GM18519 (cell line): Measurements from ENCODE around the gene ZBTB25.

ENCODE experiments used
- ATAC-seq: cut with Tn5 transposase; IDR thresholded peaks from one replicate; pipeline ENCODE4 v1.9.1; 2021; ENCODE audit warnings: mild to moderate bottlenecking, moderate library complexity; ENCODE audit not compliant: unreplicated experiment, low FRiP score

The ZBTB25 gene

DNA sequence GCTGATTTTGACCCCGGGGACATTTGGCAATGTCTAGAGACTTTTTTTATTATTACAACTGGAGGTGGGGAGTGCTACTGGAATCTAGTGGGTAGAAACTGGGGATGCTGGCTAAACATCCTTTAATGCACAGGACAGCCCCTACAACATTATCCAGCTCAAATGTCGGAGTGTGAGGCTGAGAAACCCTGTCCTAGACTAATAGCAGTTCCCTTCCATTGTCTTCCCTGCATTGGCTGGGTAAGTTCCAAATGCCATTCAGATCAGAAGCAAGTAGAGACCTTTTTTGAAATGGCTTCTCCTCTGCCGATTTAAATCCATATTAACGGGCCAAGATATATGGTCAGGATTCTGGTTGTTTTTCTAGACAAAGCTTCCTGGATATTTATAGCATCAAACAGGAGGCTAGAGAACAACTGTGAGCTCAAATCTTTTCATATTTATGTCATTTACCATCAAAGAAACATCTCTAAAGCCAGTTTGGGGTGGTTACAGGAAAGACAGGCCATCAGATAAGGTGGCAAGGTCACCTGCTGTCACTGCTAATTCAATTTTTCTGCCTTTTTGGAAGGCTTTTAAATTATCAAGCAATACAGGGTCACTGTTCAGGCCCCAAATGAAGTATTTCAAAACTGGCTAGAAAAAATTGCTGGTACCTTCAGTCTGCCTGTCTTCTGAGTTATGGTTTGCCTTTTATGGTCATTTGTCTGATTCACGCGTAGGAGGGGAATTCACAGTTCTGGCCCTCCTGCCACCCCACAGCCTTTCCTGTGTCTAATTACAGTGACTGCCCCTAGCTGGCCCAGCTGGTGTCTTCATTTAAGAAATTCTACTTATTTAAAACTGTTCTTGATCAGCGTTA, 58.4 kb downstream of the ZBTB25 start:
- ATAC-seq, result peak; percentile 80

DNA sequence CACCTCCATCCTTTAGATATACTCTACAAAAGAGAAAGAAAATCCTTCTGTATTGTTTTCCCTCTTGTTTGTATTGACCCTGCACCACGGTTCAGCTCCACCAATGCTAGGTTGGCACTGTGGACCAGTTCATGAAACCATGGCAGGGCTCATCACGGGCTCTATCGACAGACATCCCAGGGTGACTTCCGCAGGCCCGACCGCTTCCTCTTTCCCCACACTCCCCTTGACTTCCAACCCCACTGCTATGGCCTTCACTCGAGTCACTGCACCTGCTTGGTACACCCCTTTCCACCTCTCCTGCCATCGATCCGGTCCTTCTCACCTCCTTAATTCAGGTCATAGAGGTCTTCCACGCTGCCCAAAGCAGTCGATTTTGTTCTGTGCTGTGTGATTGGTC, 59.5 kb downstream of the ZBTB25 start:
- no peak for ATAC-seq

DNA sequence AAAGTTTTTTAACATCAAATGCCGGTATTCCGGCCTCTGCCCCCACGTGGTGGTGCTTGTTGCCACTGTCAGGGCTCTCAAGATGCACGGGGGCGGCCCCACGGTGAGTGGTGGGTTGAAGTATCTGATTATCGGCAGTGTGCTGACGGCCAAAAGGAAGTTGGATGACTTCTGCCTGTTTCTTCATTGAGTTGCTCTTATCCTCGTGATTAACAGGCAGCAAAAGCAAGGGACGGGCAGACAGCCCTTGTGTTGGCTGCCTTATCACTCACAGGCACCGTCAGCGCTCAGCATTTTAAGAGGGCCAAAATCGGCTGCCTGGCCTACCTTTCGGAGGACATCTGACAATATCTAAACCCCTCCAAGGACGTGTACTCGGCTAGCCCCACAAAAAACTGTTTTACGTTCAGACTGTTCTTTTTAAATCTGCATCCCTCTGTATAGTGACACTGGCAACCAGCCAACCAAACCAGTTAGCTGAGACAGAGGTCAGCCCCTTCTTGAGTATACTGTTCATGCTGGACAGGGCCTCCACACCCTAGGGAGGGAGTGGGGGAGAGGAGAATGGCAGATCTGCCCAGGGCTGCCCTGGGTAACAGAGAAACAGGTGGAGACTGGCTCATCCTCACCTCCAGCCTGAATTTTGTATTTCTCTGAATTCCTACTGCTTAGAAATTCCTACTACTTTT, 61.2 kb downstream of the ZBTB25 start:
- no peak for ATAC-seq

DNA sequence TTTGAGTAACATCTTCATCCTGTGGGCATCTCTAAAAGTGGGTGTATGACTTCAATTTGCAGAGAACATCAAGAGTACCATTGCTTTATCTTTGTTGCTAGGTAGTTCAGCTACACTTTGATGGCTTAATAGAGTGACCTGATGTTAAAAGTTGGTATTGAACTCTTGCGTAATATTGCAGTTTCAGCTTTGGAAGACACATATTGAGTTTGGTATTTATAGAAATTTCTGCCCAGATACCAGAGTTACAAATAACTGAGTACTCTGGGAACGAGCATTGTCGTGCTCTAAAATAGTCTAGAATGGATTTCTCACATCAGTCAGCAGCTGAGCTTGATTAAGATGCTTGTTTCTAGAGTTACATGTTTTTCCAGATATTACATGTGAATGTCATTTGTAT, 63.1 kb downstream of the ZBTB25 start:
- ATAC-seq, result no peak

DNA sequence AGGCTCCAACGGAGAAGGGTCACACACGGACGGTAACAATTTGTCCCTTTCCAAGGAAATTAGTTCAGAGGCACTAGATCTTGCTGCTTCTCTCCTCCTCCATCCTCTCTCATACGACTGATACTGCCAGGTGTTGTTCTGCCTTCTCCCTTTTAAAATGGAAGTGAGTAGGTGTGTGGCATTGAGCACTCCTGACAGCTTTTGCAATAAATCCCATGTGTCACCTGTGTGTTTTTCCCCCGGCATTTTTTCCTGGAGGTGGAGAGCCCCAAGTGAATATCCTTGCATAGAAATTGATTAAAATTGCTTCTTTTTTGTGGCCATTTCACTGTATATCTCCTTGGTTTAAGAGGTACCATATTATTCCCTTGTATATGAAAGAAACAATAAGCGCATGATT, 64.5 kb downstream of the ZBTB25 start:
- ATAC-seq, result no peak

DNA sequence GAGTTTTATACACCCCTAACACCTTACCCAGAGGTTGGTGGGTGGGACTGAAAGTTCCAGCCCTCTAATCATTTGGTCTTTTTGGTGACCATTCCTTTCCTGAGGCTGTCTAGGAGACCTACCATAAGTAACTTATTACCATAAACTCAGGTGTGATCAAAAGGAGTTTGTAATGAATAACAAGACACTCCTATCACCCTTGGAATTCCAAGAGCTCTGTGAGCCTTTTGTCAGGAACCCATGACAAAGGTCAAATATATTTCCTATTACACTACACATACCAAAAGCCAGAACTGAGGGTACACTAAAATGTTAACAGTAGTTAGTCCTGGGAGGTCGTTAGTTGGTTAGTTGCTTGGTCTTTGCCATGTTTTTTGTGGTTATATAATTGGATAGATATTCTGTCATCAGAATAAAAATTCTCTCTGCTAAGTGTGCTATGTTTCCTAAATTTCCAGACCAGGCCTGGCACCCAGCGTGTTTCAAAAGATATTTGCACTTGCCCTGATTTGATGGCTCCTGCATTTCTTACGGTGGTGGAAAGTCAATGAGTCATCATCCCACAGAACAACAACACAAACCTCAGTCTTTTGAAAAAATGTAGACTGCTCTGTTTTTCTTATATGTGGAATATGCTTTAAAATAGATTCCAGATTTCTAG, 65.3 kb downstream of the ZBTB25 start:
- ATAC-seq, result no peak

DNA sequence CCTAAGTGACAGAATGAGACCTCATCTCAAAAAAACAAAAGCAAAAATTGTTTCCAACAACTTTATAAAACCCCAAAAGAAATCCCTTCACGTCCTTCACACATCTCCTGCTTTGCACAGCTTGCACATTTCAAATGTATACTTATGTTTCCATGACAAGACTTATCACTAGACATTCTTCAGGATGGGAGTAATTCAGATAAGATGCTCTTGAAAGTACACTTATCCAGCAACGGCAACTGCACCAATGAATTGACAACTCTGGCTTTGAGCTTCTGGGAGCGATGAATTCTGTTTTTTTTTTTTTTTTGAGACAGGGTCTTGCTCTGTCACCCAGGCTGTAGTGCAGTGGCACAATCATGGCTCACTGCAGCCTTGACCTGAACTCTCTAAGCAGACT, 69.1 kb downstream of the ZBTB25 start:
- ATAC-seq, result no peak

DNA sequence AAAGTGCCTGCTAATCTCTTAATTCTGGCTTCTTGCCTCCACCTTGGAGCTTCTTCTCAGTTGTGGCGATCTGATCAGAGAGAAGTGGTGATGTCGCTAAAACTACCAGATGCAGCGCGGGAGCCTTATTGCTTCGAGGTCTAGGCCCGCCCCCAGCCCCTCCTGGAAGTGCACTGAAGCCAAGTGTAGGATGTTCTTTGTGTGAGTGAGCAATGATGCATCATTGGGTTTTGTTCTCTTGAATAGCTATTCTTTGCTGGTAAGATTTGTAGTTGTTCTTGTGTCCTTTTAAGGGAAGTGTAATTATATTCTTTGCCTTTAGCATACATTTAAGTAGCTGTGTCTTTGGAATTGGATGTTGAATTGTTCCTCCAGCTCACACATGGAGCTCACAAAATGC, 79.7 kb downstream of the ZBTB25 start:
- ATAC-seq, result no peak

DNA sequence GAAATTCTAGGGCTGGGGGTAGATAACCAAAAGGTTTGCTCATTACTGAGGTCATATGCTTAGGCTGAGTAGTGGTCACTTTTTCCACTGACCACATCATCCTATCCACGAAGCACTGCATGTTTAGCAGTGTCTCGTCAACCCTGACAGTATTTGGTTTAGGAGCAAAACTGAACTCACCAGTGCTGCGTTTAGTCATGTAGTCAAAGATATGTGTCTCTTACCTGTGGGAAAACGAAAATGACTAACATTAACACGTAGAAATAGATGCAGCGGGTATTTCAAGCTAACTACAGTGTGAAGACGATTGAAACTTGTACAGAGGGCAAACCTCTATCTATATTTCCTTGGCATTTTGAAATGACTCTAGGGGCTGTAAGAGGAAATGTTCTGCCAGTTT, 80.9 kb downstream of the ZBTB25 start:
- ATAC-seq, result no peak

DNA sequence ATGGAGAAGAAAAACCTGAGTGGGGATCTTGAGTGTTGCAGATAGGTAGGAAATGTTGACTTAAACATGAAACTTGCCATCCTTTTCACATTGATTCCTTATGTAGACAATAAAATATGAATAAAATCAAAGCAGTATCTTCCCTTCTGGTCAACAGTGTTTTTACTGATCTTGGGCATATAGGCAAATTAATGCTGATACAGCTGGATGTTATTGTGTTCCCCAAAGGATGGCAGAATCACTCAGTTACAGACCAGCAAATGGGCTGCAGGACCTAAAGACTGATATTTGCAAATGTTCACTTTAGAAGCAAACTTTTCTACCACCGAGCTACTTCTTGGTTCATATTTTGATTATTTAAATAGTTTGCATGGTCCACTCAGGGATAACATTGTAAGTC, 81.6 kb downstream of the ZBTB25 start:
- no peak for ATAC-seq

DNA sequence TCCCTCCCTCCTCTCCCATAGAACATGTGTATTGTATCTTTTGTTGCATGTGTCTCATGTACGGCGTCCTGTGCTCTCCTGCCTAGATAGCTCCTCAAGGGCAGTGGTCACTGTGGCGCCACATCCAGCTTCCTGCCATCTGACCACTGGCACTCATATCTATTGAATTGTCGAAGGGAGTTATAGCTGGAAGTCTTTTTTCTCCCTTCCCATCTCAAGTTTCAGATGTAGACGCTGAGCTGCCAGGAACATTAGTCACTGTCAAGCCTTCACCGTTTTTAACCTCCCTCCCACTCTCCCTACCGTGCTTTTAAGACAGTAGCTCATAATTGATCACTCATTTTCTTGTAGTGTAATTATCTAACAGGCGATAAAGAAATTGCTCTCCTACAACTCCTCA, 82.5 kb downstream of the ZBTB25 start:
- ATAC-seq, result no peak

DNA sequence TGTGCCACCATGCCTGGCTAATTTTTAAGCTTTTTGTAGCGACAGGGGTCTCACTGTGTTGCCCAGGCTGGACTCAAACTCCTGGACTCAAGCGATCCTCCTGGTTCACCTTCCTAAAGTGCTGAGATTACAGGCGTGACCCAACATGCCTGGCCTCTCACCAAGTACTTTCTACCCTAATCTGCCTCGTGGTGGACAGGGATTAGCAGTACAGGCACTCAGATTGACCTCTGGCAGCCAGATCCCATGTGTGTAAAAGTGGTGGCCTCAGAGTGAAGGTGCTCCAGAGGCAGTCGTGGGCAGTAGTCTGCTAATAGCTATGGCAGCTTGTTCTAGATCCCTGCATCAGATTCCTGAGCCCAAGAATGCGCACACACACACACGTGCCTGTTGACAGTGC, 84.6 kb downstream of the ZBTB25 start:
- ATAC-seq, result no peak

DNA sequence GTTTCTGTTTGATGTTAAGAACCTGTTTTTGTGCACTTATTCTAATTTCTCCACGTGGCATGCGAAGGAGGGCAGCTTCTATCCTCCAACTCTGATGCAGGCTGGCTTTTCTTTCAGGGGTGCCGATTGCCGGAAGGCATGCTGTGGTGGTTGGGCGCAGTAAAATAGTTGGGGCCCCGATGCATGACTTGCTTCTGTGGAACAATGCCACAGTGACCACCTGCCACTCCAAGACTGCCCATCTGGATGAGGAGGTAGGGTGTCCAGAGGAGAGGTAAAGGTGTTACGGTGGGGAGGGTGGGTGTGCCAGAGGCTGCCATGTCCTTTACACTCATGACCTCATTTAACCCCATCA, 85.9 kb downstream of the ZBTB25 start:
- ATAC-seq, result no peak

DNA sequence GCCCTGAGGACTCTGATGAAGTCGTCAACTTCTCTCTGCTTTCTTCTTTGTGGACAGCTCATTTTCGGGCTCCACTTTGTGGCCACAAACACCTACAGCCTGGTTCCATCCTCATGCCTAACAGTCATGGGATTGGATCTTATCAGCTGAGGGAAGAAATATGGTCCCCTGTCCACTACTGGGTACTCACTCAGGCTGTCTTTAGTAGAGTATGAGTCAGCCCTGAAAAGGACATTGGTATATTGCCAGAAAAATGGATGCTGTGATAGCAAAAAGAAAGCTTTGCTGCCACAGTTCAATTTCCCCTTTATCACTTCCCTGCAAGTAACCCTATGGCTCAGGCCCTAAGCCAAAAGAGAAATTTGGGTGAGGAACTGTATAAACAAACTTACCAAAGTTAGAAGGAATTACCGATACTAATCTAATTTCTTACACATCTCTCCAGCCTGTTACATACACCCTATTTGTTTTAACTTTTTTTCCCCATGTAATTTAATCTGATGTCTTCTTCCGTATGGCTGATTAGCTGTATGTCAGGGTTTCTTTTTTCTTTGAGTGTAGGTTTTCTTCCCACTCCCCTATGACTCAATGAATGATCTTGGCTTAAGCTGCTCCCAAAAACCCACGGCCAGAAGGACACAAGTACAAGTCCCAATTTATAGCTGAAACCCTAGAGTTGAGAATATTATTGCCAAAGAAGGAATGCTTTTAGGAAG, 86.4 kb downstream of the ZBTB25 start:
- no peak for ATAC-seq

DNA sequence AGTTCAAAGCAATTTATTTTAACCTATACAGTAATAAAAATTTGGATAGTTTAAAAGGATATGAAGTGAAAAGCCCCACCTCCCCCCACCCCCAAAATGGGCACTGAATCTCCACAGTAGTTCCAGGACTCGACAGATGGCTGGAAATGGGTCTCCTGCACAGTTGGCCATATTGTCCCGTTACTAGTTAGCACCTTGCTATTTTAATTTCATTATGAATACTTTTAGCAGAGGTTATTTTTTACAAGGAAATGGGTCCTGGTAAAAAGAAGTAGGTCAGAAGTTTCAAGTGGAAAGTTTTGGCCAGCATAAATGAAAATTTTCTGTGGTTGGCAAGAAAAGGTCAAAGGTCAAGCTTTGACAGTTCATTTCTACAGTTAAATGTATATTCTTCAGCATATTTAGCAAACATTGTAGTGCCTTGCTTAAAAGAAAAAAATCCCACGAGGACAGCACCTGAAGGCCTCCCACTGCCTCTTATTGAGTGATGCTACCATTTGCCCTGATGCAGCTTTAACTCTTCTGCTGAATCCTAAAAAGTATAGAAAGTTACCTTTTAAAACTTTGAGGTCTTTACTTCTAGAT, 87.2 kb downstream of the ZBTB25 start:
- ATAC-seq, result no peak

DNA sequence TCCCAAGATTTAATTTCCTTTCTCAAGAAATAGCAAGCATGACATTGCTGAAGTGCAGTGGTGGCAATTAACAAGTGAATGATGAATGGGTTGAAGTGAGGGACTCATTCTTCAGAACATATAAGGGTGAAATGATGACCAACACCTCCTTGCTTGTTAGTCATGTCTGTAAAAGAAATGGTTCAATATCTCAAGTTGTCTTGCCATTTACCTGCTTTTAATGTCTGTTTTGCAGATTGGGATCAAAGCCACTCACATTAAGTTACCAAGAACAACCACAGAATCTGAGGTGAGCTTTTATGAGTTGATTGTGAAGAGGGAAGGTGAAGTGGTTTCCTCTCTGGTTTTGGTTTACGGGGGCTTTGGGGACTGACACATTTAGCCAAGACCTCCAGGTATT, 91.4 kb downstream of the ZBTB25 start:
- no peak for ATAC-seq

DNA sequence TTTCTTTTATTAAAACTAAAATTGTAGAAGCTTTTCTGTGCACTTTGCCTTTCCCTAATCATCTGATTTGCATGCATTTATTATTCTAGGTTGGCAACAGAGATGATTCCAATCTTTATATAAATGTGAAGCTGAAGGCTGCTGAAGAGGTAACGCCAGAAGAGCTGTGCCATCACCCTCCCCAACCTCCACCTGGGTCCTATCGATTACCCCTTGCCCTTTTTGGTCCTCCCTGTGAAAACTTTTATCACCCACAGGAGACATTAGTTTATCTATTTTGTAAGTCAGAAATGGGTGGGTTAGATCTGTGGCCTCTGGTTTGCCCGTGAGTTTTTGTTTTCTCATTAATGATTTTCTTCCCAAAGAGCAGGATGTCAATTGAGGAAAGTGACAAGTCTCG, 92.6 kb downstream of the ZBTB25 start:
- no peak for ATAC-seq

DNA sequence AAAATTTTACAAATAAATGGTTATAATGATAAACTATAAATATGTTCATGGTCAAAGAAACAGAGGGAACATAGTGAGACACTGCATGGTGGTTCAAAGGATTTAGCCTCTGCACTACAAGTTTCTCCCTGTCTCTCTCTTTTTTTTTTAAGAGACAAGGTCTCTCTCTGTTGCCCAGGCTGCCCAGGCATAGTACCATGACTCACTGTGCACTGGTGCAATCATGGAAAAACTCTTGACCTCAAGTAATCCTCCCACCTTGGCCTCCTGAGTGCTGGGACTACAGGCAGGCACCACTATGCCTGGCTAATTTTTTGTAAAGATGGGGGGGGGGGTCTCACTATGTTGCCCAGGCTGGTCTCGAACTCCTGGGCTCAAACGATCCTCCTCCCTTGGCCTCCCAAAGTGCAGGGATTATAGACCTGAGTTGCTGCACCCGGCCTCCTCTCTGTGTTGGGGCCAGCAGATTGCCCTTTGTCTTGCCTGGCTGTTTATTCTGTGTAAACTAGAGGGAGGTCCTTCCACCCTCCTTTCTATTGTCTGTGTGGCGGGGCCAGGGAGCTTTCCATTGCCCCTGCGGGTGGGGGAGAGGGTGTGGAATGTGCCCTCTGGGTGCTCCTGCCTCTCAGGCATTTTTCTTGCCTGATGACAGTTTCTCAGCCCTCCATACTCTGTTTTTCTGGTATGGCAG, 93.4 kb downstream of the ZBTB25 start:
- ATAC-seq, result no peak

DNA sequence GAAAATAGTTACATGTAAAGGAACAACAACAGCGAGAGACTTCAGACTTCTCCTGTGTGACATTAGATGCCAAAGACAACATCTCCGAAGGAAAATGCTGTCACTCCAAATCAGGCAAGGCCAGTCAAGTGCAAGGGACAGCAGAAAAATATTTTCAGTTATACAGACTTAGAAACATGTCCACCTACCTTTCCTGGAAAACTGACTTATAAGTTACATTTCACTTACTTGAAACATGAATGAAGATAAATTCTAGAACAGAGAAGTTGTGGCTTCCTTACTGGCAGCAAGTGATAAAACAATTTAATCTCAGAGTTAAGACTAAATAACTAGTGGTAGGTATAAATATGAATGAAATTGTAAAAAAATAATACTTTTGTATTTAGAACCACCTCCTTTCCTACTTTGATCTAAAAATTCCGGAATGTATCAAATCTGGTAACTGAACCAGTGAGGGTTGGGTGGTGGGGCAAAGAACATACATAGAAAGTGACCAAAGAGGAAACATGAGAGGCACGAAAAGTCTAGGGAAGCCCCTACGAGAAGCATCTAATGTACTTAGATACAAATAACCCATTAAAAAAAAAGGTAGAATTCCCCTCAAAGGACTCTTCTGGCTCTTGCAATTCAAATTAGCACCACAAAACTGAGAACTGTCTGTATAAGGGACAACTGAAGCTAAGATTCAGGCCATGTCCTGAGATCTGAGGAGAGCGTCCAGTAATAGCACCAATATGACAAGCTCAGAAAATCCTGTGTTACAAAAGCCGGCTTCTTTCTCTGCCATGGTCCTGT, 94.3 kb downstream of the ZBTB25 start:
- ATAC-seq, result no peak
